ENCODE results near the gene NTN1. TPM values are rescaled to one million over a fixed set of nuclear protein-coding genes. Genes with fewer than 3 reads are reported as not detected.
"Not testable (repeated sequence)": the region's sequence is repeated elsewhere in the genome, so short reads cannot be mapped to it uniquely, and the experiment has no call there.

Gene NTN1
- total and polyA plus RNA-seq, 2 experiments from 2014 or later = 0.16 to 0.60 TPM

DNA sequence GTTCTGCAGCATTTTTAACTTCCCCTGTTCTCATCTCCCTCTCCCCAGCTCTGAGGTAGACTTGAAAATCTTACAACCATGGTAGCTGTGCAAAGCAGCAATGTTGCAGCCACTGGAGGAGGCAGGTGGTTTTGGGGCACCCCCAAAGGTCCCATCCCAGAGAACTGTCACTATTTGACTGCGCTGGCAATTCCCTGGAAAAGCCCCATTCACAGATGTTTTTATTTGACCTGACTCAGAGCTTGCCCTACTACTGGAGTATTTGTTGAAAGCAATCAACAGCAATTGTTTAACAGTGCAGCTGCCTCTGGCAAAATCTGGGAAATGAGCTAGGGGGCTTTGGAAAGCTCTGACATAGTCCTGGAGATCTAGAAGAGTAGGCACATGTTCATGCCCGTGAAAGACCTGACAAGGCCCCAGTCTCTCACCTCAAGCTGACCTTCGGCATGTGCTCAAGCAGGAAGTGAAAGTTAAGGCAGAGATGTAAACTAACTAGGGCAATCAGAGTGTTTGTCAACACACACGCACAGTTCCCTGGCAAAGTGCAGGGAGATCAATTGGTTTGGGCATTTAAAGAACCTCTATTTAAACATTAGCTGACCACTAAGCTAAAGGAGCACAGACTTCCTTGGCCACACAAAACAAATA lies 36.1 kb upstream of the NTN1 start:
- no peak for DNase-seq (ENCODE audit: low read depth in 1 of 2, low spot score in 1 of 2)
- Histone ChIP-seq H3K9me3 (ENCODE audit: low read depth) (no peaks in the 10 kb centered on the region), H3K4me1 (ENCODE audit: low read depth) (no peaks in the 10 kb centered on the region), H3K4me3 (no peak overlapping the region), H3K27me3 (no peaks in the 10 kb centered on the region), H3K27ac (no peak overlapping the region), H3K36me3 (no peaks in the 10 kb centered on the region)
- TF ChIP-seq, protein P1, sequence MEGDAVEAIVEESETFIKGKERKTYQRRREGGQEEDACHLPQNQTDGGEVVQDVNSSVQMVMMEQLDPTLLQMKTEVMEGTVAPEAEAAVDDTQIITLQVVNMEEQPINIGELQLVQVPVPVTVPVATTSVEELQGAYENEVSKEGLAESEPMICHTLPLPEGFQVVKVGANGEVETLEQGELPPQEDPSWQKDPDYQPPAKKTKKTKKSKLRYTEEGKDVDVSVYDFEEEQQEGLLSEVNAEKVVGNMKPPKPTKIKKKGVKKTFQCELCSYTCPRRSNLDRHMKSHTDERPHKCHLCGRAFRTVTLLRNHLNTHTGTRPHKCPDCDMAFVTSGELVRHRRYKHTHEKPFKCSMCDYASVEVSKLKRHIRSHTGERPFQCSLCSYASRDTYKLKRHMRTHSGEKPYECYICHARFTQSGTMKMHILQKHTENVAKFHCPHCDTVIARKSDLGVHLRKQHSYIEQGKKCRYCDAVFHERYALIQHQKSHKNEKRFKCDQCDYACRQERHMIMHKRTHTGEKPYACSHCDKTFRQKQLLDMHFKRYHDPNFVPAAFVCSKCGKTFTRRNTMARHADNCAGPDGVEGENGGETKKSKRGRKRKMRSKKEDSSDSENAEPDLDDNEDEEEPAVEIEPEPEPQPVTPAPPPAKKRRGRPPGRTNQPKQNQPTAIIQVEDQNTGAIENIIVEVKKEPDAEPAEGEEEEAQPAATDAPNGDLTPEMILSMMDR (IDR thresholded peaks at IDR 0.05; ENCODE audit: low read depth, low read length) = no peak

DNA sequence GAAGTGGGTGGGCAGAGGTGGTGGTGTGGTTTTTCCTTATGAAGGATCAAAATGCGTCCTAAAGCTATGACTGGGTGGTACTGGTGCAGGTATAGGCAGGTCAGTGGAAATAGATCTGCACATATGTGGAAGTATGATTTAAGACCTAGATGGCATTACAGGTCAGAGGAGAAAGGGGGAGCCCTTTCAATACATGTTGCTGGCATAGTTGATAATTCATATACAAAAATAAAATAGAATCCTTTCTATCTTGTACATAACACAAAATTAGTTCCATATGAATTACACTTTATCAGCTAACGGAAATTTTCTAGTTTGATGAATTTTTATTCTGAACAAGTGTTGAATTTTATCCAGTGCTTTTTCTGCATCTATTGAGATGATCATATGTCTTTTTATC lies 35.0 kb upstream of the NTN1 start:
- Histone ChIP-seq H3K27me3 (no peaks in the 10 kb centered on the region), H3K27ac (no peak overlapping the region), H3K36me3 (no peaks in the 10 kb centered on the region), H3K9me3 (ENCODE audit: low read depth) (no peaks in the 10 kb centered on the region), H3K4me1 (ENCODE audit: low read depth) (no peaks in the 10 kb centered on the region), H3K4me3 (no peak overlapping the region)
- TF ChIP-seq, protein P1 (IDR thresholded peaks at IDR 0.05; ENCODE audit: low read depth, low read length) = peak; percentile 12
- no peak for DNase-seq (ENCODE audit: low read depth in 1 of 2, low spot score in 1 of 2)

DNA sequence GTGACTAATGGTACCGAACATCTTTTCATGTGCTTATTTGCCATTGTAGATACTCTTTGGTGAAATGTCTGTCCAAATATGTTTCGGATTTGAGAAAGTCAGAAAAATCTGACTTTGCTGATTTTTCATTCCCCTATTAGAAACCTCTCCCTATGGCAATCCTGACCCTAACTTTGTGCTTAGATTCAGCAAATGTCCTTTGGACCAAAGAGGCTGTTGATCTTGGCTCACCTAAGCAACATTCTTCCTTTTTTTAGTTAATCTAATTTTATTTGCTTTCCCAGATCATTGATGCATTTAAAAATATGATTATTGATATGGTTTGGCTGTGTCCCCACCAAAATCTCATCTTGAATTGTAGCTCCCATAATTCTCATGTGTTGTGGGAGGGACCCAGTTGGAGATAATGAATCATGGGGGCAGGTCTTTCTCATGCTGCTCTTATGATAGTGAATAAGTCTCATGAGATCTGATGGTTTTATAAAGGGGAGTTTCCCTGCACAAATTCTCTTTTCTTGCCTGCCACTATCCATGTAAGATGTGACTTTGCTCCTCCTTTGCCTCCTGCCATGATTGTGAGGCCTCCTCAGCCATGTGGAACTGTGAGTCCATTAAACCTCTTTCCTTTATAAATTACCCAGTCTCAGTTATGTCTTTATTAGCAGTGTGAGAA lies 32.9 kb upstream of the NTN1 start:
- H3K27ac ChIP-seq; DNase-seq (ENCODE audit: low read depth in 1 of 2, low spot score in 1 of 2); H3K9me3 ChIP-seq (ENCODE audit: low read depth); H3K27me3 ChIP-seq; H3K36me3 ChIP-seq; H3K4me1 ChIP-seq (ENCODE audit: low read depth); H3K4me3 ChIP-seq: not testable (repeated sequence)

DNA sequence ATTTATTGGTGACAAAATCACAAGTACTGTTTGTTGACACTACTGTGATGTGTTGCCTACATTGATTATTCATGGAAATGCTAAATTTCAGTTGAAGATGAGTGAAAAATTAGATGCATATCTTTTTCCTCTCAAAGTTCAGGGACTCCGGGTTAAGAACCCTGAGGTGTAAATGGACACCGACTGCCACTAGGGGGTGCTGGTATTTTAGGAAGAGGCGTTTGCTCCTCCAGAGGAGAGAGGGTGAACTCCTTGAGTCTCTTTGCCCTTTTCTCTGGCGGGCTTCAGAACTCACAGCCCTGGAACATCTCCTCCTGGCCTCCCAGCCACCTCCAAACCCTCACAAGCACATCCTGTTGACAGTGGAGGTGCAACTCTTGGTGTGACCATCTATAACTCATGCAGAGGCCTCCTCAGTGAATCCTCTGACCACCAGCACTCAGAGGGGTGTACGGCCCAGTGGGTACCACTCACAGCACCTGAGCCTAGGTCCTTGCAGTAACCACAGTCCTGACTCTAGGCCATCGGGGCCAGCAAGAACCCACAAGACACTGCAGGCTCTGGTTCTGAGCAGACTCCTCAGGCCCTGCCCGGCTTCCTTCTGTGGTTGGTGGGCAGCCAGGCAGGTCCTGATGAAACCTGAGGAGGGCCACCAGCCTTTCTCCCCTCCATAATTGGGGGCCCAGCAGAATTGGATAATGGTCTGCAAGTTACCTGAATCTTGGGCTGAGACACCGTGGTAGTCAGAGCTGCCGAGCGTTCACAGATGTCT lies 29.6 kb upstream of the NTN1 start:
- Histone ChIP-seq H3K27me3 (peaks cover 14% of the 10 kb centered on the region), H3K4me1 (ENCODE audit: low read depth) (no peaks in the 10 kb centered on the region), H3K27ac (no peak overlapping the region), H3K9me3 (ENCODE audit: low read depth) (no peaks in the 10 kb centered on the region), H3K36me3 (no peaks in the 10 kb centered on the region), H3K4me3 (no peak overlapping the region)
- peak; percentile 72 to 78 for DNase-seq (ENCODE audit: low read depth in 1 of 2, low spot score in 1 of 2)
- TF ChIP-seq, protein P1 (IDR thresholded peaks at IDR 0.05; ENCODE audit: low read depth, low read length) = peak; percentile 84

DNA sequence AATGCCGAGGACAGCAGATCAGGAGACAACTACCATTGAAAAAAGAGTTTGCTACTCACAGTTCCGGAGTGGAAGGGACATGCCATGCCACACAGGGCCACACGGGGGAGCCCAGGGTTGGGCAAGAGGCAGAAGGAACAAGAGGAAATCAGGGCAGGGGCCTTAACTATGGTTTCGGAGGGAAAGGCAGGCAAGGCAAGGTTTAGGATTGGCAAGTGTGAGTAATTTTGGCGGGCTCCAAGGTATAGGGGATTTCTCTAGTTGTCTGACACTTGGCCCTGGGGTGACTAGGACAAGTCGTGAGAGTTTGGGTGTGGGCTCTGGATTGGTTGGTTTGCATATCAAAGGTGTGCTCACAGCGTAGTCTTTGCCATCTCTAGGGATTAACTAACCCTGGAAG lies 27.0 kb upstream of the NTN1 start:
- H3K27me3 ChIP-seq = peaks cover 30% of the 10 kb centered on the region
- no peak overlapping the region for H3K27ac ChIP-seq
- DNase-seq (ENCODE audit: low read depth in 1 of 2, low spot score in 1 of 2) = peak; percentile 58 to 83
- no peaks in the 10 kb centered on the region for H3K4me1 ChIP-seq (ENCODE audit: low read depth)
- TF ChIP-seq, protein P1 (IDR thresholded peaks at IDR 0.05; ENCODE audit: low read depth, low read length) = peak; percentile 96
- H3K4me3 ChIP-seq = no peak overlapping the region
- no peaks in the 10 kb centered on the region for H3K9me3 ChIP-seq (ENCODE audit: low read depth)
- H3K36me3 ChIP-seq = no peaks in the 10 kb centered on the region

DNA sequence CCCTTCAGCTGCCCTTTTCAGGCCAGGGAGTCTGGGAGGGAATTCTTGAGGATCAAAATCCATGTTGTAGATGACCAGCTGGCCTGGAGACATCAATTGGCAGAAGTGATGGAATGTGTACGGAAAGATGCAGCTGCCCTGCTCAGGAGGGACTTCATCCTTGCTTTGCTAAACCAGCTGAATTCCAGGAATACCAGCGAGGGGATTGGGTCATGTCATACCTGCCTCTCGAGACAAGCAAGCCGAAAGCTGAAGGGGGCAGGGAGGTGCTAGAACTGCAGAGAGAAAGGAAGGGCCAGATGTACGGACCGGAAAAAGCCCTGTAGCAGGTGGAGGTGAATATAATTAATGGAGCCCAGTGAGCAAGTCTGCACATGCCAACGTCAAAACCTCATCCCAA lies 25.6 kb upstream of the NTN1 start:
- Histone ChIP-seq H3K4me3 (no peak overlapping the region), H3K27ac (no peak overlapping the region), H3K4me1 (ENCODE audit: low read depth) (no peaks in the 10 kb centered on the region), H3K27me3 (peaks cover 44% of the 10 kb centered on the region), H3K36me3 (no peaks in the 10 kb centered on the region), H3K9me3 (ENCODE audit: low read depth) (no peaks in the 10 kb centered on the region)
- no peak for DNase-seq (ENCODE audit: low read depth in 1 of 2, low spot score in 1 of 2)
- TF ChIP-seq, protein P1 (IDR thresholded peaks at IDR 0.05; ENCODE audit: low read depth, low read length) = no peak

Data from cardiac muscle cell (in vitro differentiated cells and primary cell).